HG03460 (cell line): ENCODE data around the gene HBQ1.
"Not testable (repeated sequence)": the region's sequence is repeated elsewhere in the genome, so short reads cannot be mapped to it uniquely, and the experiment has no call there.

Experiments used
- ATAC-seq: cut with Tn5 transposase; IDR thresholded peaks from one replicate; pipeline ENCODE4 v1.9.1; 2021; ENCODE audit not compliant: unreplicated experiment

Gene HBQ1

DNA sequence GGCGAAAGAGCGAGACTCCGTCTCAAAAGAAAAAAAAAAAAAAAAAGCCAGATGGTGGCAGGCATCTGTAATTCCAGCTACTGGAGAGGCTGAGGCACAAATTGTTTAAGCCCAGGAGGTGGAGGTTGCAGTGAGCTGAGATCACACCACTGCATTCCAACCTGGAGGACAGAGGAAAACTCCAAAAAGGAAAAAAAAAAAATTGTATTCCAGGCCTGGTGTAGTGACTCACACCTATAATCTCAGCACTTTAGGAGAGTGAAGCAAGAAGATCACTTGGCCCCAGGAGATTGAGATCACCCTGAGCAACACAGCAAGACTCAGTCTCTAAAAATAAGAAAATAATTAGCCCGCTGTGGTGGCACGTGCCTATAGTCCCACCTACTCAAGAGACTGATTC, 20.1 kb downstream of the HBQ1 start:
- ATAC-seq = no peak

GRCh38 chr16:203246-203645, 23.0 kb downstream of the HBQ1 start:
- ATAC-seq = no peak

DNA sequence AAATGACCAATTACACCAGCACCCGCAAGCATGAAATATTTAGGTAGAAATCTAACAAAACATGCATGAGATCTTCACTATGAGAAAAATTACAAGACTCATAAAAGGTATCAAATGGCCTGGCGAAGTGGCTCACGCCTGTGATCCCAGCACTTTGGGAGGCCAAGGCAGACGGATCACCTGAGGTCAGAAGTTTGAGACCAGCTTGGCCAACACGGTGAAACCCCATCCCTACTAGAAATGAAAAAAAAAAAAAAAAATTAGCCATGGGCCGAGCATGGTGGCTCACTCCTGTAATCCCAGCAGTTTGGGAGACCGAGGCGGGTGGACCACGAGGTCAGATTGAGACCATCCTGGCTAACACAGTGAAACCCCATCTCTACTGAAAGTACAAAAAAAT, 23.8 kb downstream of the HBQ1 start:
- ATAC-seq = not testable (repeated sequence)

DNA sequence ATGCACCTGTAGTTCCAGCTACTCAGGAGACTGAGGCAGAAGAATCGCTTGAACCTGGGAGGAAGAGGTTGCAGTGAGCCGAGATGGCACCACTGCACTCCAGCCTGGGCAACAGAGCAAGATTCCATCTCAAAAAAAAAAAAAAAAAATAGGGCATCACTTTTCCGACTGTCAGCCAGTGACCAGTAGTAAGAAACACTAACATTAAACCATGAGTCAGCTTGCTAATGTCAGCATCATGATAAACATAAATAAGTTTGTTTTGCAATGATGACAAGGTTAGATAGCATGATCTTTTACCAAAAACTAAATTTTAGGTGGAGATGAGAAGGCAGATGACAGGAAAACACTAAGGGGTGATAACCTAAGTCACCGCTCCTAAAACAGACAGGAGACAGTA, 29.1 kb downstream of the HBQ1 start:
- not testable (repeated sequence) for ATAC-seq

- ATAC-seq = not testable (repeated sequence)
Measured at GRCh38 chr16:211631-212180, 31.4 kb downstream of the HBQ1 start.

DNA sequence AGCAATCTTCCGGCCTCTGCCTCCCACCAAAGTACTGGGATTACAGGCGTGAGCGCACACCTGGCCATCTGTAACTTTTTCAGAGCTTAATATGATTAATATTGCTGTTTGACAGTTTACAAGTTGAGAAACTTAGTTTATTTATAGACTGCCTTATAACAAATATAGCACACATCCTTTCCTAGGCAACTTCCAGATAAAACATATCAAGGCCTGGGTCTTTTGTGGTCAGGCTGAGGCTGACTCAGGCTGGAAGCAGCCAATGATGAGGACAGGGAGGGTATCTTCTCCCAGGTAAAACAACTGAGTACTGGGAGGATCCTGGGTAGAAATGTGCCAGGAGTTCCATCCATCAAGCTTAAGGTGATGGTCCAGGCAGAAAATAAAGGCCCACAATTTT, 32.7 kb downstream of the HBQ1 start:
- no peak for ATAC-seq

DNA sequence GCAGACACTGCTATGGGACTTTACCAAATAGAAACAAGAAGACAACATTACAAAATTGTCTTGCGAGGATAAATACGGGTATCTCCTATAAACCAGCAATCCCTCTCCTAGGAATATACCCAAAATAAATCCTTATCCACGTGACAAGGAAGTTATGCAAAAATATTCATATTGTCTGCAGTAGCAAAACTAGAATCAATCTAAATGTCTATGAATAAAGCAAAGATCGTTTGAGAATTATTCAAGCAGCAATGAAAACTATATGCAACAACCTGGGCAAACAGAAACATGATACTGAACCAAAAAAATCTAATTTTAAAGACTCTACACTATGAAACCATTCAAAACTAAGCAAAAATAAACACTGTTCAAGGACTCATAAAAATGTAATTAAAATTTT, 39.8 kb downstream of the HBQ1 start:
- no peak for ATAC-seq

DNA sequence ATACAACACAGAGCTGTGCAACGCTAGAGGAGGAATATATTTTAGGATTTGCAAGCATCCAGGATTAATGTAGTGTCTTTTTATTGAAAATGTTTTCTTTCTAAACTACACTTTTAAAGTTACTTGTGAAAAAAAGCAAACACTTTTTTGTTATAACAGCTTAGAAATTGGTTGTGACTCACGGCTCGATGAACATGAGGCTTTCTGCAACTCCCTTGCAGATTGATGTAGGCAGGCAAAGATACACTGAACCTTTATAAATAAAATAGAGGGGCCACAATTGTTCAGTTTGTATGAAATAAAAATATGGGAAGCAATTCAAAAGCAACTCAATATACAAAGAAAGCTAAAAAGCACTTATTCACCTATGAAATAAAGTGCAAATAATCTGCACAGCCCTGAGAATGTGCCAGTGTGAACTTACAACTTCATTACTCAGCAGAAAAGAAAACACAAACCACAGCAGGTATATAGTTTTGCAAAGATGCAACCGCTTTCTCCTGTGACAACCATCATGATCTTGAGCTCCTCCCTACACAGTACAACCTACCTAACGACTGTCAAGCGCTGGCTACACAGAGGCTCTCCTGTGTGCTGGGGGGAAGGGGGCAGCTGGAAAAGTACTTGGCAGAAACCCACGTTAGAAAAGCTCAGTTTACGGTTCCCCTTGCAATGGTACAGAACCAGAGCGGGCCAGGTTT, 48.0 kb downstream of the HBQ1 start:
- no peak for ATAC-seq

DNA sequence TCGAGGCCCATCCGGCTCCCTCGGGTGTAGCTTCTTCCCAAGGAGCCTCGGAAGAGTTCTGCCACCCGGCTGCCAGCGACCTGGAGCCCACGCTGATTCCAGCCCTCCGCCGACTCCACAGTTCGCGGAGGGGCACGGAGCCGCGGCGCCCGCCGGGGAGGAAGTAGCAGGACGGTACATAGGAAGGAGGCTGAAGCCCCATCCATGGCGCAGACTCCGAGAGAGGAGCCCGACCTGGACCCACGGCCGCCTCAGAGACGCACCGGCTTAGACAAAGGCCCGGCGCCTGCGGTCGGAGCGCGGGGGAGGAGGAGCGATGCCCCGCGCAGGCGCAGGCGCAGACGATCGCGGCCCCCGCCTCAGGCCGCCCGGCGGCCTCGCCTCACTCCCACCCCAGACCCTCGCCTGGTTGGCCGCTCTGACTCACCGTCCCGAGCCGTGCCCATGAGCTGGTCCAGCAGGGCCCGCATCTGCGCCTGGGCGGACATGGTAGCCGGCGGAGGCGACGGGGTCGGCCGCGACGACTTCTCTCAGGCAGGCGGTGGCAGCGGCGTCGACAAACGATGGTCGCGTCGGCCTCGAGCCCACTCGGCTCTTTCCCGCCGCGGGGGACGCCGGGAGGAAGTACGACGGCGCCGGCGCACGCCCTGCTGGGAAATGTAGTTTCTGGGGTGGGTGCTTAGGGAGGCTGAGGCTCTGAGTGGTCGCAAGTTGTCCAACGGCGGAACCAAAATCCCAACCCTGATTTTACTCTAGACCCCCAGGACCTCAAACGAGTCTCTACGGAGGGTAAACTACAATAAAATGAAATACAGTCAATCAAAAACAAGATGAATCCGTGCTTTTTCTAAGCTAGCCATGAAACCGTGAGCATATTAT, 48.8 kb downstream of the HBQ1 start, which contains the start of gene LUC7L:
Gene LUC7L (minus strand): TSS at position 598 of the 879 bp plus-strand sequence. CDS start 110 bp downstream, at position 488.
- ATAC-seq = peak; percentile 79

- no peak for ATAC-seq
Measured at GRCh38 chr16:229731-230281, 49.5 kb downstream of the HBQ1 start.

- ATAC-seq = not testable (repeated sequence)
Measured at GRCh38 chr16:230351-230750, 50.1 kb downstream of the HBQ1 start.
